MV-4-11 (cell line): ENCODE measurements around the gene GPR15.

Experiments used
- DNase-seq: peaks from one replicate; lab custom pipeline; 2025; lab: John Stamatoyannopoulos, UW

Gene GPR15

GRCh38 chr3:98531622-98532274, at the start of gene GPR15:
Gene GPR15 (plus strand): TSS chr3:98531978. CDS start chr3:98532034, 56 bp downstream.
- DNase-seq: no peak

GRCh38 chr3:98482717-98483482, 48.9 kb upstream of the GPR15 start:
- DNase-seq: no peak

GRCh38 chr3:98483626-98484025, 48.2 kb upstream of the GPR15 start:
- no peak for DNase-seq

DNA sequence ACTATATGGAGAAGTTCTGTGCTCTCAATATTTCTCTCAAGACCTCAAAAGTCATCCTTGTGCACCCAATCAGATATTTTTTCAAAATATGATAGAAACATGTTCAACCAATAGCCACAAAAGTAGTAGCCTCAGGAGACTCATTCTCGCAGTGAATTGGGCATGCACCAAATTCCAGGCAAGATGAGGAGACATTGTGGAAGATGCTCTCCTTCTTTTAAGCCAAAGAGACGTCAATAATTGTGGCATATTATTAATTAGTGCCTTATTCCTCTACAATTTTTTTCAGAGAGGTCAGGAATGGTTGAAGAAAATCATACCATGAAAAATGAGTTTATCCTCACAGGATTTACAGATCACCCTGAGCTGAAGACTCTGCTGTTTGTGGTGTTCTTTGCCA, 34.4 kb upstream of the GPR15 start, which contains the start of gene OR5K2:
TSS of gene OR5K2 (plus strand) at position 301 of the 400 bp plus-strand sequence. CDS start at position 301, 0 bp downstream.
- DNase-seq: no peak

DNA sequence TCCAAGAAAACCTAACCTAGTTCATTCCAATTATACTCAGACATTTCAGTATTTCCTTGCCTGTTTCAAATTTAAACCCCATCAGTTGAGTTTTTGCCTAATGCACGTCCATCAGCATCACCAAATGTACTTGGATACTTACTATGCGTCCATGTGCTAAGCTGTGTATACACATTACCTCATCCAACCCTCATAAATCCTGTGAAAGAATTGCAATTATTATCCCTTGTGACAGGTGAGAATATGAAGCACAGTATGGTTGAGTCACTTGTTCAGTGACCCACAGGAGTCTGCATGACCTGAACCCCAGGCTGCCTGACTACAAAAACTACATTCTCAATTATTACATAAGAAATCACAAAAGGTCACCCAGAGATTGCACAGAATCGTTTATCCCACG, 31.8 kb upstream of the GPR15 start:
- DNase-seq: no peak

DNA sequence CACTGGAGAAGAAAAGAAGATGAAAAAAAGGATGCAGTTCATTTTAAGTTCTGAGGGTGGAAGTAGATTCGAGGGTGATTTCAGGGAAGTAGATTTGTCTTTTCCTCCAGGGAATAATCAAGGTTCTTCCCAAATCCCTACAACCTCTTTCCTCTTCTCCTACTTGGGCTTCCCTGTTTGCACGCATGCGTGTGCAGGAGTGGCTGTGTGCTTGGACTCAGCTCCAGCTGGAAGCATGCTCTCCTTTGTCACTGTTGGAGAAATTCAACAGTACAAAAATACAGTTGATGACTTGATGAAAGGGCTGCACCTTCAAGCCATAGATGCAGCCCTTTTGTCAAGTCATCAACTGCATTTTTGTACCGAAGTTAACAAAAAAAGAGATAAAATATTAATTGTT, 30.5 kb upstream of the GPR15 start:
- DNase-seq: no peak

DNA sequence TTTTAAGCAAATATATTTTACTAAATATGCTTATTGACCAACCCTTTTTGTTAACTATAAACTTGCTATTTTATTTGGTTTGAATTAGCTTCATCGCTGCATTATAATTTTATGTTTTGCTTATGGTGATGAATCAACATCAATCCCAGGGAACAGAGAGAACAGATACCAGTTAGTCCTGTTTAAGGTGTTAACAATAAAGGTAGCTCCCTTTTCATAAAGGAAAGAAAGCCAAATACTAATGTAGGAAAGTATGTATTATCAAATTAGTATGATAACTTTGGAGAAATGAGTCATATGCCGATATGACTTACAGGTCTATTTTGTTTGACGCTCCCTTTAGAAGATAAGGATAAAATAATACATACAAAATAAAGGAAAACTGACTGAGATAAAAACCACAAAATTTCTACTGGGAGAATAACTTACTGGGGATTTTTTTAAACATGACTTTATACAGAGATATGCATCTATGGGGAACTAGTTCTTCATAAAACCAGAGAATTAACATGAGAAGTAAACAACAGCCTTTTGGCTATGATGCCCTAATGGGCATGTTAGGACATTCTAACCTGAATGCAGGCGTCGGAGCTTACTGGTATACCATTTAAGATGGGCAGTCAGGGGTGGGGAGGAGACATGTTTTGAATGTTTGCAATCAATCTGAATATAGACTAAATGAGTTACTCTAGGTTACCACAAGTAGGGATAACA, 29.8 kb upstream of the GPR15 start:
- no peak for DNase-seq

DNA sequence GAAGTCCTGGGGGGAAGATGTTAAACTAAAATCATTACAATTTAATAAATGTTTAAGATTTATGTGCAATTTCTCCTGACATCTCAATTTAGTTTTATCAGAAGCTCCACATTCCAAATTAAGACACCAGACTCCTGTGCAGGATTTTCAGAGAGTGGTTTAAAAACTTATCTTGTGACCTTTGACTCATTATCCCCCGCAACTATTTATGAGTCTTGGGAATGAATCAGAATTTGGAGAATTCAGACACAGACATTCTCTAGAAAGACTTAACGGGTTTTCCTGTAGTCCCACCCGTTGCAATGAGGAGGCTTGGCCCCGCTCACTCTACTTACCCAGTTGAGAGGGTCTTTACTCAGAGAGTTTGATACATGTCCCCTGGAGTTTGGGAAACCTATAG, 27.2 kb upstream of the GPR15 start:
- DNase-seq: no peak

- DNase-seq: no peak
Measured at GRCh38 chr3:98508582-98508981, 23.2 kb upstream of the GPR15 start.

DNA sequence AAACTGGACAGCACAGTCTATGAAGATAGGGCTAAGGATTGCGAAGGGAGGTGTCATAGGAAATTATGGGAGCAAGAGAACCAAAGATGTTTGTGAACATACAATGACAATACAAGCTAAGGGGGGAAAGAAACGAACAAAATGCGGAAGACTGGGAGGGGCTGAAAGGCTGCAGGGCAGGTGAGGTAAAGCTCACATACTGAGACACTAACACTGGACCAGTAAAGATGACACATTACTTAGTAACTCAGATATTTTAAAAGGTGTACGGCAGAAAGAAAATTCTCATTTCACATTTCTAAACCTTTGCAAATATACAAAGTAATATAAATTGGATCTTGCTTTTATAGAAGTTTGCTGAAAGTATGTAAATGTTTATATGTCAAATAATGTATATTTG, 19.2 kb upstream of the GPR15 start:
- DNase-seq: no peak

DNA sequence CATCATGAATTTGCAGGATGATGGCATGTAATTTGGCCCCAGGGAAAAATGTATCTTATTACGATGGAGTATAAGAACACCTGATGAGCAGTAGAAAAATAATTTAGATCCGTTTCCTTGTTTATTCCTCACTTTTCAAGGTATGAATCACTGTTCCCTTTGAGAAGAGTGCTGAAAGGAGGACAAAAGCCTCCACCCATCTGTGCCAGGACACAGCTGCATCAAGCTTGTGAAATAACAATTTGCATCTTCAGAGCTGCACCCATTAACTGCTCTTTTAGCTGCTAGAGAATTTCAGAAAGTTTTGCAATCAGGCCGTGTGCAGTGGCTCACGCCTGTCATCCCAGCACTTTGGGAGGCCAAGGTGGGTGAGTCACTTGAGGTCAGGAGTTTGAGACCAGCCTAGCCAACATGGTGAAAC, 18.7 kb upstream of the GPR15 start:
- DNase-seq: peak; percentile 96

GRCh38 chr3:98513736-98514135, 18.0 kb upstream of the GPR15 start:
- no peak for DNase-seq

- no peak for DNase-seq
Measured at GRCh38 chr3:98514948-98515347, 16.8 kb upstream of the GPR15 start.

DNA sequence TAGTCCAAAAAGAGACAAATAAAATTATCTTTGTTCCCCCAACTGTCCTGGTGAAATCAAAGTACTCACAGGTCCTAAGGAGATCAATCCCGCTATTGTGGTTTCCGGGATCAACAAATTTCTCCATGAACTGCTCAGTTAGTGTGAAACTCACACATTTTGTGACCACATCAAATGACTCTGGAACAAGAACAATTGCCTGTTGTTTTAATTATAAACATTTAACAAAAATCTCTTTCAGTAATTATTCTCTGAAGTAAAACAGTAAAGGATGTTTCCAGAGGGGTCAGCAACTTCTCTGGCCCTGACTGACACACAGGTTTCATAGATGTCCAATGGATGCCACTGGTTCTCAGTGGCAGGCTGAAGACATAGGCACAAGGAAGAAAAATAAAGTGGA, 13.0 kb upstream of the GPR15 start:
- DNase-seq: no peak

- no peak for DNase-seq
Measured at GRCh38 chr3:98519351-98519750, 12.4 kb upstream of the GPR15 start.

DNA sequence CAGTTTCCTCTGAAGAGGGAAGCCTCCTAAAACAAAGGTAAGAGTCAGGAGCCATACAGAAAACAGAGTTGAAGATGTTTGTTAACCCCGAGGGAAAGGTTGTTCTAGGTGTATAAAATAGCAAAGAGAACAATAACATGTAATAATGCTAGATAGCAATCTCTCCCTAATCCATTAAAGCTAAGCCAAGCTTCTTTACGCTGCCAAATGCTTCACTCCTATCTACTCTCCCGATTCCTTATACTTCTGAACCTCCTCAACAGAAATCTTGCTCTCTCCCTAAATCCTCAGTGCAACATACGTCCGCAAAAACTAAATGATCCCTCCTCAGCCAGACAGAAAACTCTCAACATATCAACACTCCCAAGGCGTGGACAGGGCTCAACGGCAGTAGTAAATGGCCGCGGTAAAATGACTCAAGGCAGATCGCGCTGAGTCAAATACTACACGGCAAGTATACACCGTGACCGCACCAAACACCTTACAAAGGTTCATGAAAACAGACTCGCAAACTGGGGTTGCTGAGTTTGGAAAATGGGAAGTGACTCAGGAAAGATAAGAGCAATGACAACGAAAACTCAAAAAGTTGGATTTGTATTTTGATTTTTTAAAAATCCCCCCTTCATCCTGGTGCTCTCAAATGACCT, 9.8 kb upstream of the GPR15 start:
- DNase-seq: no peak

DNA sequence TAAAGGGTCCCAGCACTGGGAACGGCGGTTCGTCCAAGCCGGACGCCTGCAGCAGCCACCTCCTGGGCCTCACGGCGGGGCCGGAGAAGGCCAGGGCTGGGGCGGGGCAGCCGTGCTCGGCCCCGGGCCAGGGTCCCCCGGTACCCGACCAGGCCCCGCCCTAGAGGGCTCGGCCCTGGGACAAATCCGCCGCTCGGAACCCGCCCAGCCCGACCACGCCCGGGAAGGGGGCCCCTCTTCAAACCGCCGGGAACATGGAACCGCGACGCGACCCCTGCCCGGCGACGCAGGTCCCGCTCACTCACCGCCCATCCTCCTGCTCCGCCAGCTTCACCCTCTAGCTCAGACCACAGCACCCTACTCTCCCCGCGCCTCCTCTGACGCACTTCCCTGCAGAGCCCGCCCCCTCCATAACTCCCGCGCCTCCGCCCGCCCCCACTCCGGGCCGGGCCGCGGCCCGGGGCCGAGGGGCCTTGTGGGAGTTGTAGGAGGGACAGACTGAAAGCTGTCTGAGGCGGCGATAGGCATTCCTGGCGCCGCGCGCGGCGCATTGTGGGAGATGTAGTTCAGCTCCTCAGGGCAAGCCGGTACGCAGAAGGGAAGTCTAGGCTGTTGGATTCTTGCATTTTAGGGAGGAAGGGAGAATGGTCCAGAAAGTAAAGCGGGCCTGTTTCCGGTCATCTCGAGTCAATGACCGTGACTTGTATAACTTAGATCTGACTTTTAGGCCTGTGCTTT, 9.1 kb upstream of the GPR15 start, which contains the start of gene CLDND1:
TSS of gene CLDND1 (minus strand) at position 359 of the 738 bp plus-strand sequence. CDS start 1,478 bp downstream, outside the sequence.
- DNase-seq: peak; percentile 96

DNA sequence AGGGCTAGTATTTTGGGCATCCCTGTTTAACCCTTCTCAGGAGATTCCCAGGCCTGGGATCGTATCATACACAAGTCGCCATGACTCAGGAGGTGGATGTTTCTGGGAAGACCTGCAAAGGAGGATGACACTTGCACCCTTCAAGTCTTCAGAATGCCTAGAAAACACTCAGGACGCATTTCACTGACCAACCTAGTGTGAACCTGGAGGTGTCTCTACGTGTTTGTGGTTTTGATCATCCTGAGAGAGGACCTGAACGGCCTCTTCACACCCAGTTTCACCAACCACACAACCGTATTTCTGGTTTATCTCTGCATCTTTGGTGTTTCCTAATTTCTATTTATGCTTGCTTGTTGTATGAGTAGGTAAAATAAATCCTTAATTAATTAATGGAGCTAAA, 6.3 kb upstream of the GPR15 start:
- no peak for DNase-seq

GRCh38 chr3:98528474-98529346, 3.1 kb upstream of the GPR15 start:
- no peak for DNase-seq

- DNase-seq: no peak
Measured at GRCh38 chr3:98529856-98530459, 1.8 kb upstream of the GPR15 start.
